HUES6 (cell line): ENCODE data around the gene DUXB.

Experiments
- H3K27ac ChIP-seq: 2 replicates; pipeline ENCODE4 v1.7.0; 2013; ENCODE audit warnings: low read depth, mild to moderate bottlenecking, low read length, inconsistent platforms
- H3K27me3 ChIP-seq: 2 replicates; pipeline ENCODE4 v1.6.1; 2013; ENCODE audit warnings: low read length; ENCODE audit not compliant: control insufficient read depth, insufficient read depth
- H3K36me3 ChIP-seq: 2 replicates; pipeline ENCODE4 v1.6.1; 2013; ENCODE audit warnings: low read length; ENCODE audit not compliant: control insufficient read depth, insufficient read depth
- H3K4me1 ChIP-seq: 2 replicates; pipeline ENCODE4 v1.6.1; 2013; ENCODE audit warnings: low read length; ENCODE audit not compliant: control insufficient read depth, insufficient read depth
- H3K4me3 ChIP-seq: 2 replicates; pipeline ENCODE4 v1.5.1; 2013; ENCODE audit warnings: low read depth, low read length
- H3K9ac ChIP-seq: one replicate; pipeline ENCODE4 v1.6.1; 2013; ENCODE audit warnings: mild to moderate bottlenecking, low read length
- H3K9me3 ChIP-seq: 2 replicates; pipeline ENCODE4 v1.6.1; 2013; ENCODE audit warnings: low read depth, low read length; ENCODE audit not compliant: control insufficient read depth, insufficient read depth

The DUXB gene, protein sequence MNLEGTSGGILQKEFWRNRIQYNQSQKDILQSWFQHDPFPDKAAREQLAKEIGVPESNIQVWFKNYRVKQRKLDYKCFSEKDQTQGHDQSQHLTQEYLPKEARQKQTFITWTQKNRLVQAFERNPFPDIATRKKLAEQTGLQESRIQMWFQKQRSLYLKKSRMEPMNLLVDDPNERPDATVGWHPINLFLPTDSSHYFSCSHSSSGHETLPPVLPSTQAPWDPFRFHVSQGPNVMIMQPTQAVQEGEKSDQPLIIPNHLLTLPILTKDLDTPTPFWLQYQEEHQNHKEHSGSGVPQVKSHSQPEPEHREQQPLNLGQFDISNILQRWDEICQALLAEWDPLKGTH

DNA sequence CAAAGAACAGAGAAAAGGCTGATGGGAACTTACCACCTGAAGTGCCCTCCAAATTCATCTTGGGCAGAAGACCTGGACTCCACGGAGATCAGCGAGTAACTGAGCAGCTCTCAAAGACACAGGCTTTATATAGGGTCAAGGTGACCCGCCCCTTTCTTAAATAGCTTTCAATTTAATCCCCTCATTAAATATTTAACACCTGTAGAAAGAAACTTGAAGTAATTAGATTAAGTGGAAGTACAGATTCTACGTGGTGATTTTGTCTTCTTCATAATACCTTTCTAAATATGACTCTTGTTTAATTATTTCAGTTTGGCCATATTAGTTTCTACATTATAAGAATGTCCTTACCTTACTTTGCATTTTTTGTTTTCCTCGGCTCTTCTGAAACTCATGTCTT is at the start of gene DUXB:
Gene DUXB, minus strand, starts transcription at position 101 of the 400 bp plus-strand sequence. Its CDS starts 43 bp downstream, at position 58.
- H3K27me3 ChIP-seq = no peaks in the 10 kb centered on the region
- H3K27ac ChIP-seq = no peak within 1 kb of the TSS
- no peaks in the 10 kb centered on the region for H3K36me3 ChIP-seq
- H3K4me1 ChIP-seq = no peaks in the 10 kb centered on the region
- no peak within 1 kb of the TSS for H3K4me3 ChIP-seq
- peaks cover 2% of the 10 kb centered on the region; the same call in 1 of the 2 replicates for H3K9me3 ChIP-seq
- H3K9ac ChIP-seq = no peak within 1 kb of the TSS

GRCh38 chr16:75750528-75750927 is 49.3 kb upstream of the DUXB start:
- no peaks in the 10 kb centered on the region for H3K36me3 ChIP-seq
- H3K4me3 ChIP-seq = no peak overlapping the region
- no peak overlapping the region for H3K9ac ChIP-seq
- H3K27me3 ChIP-seq = no peaks in the 10 kb centered on the region
- no peak overlapping the region for H3K27ac ChIP-seq
- H3K4me1 ChIP-seq = no peaks in the 10 kb centered on the region
- H3K9me3 ChIP-seq = peaks cover 11% of the 10 kb centered on the region; the same call in 1 of the 2 replicates

DNA sequence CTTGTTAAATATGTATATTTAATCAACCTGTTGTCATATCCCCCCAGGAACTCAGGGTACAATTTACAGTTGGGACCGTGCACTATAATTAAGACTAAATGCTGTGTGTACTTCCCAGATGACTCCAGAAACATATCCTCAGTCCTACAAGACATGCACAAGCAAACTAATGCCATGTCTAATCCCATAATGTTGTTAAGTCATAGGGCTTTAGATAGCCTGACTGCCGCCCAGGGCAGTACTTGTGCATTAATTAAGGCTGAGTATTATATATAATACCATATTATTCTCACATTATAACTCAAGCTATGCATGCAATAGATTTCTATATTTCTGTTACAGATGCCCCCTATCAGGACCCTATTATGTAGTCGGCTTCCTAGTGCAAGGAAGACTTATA is 45.1 kb upstream of the DUXB start:
- no peaks in the 10 kb centered on the region for H3K4me1 ChIP-seq
- H3K9me3 ChIP-seq = peaks cover 45% of the 10 kb centered on the region

DNA sequence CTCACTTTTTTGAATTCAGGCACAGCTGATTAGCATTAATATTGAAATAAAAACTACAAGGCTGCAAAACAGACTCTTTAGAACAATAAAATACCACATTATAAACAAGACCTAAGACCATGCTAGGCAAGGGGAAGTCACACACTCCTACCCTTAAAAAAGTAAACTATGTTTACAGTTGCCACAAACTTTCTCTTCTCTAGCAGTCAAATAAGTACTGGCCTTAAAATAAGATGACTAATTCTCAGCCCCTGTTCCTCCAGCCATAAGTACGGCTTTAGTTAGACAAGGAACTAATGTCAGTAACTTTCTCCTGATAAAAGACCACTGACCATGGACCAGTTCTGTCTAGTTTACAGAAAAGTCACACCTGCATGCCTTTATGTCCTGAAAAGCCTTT is 44.6 kb upstream of the DUXB start:
- Histone ChIP-seq H3K9ac (no peak overlapping the region), H3K4me3 (no peak overlapping the region), H3K36me3 (no peaks in the 10 kb centered on the region), H3K9me3 (peaks cover 48% of the 10 kb centered on the region), H3K27me3 (no peaks in the 10 kb centered on the region), H3K4me1 (no peaks in the 10 kb centered on the region), H3K27ac (no peak overlapping the region)

More for the DNA sequence above, 45.1 kb upstream of the DUXB start:
- Histone ChIP-seq H3K9ac (no peak overlapping the region), H3K27ac (no peak overlapping the region), H3K27me3 (no peaks in the 10 kb centered on the region), H3K36me3 (no peaks in the 10 kb centered on the region), H3K4me3 (no peak overlapping the region)

GRCh38 chr16:75745242-75745641 is 44.0 kb upstream of the DUXB start:
- Histone ChIP-seq H3K4me1 (no peaks in the 10 kb centered on the region), H3K9ac (no peak overlapping the region), H3K9me3 (peaks cover 53% of the 10 kb centered on the region), H3K27ac (no peak overlapping the region), H3K27me3 (no peaks in the 10 kb centered on the region), H3K36me3 (no peaks in the 10 kb centered on the region), H3K4me3 (no peak overlapping the region)

GRCh38 chr16:75742424-75743047 is 41.3 kb upstream of the DUXB start:
- Histone ChIP-seq H3K9ac (no peak overlapping the region), H3K36me3 (no peaks in the 10 kb centered on the region), H3K27me3 (no peaks in the 10 kb centered on the region), H3K4me1 (no peaks in the 10 kb centered on the region), H3K27ac (no peak overlapping the region), H3K4me3 (no peak overlapping the region), H3K9me3 (peaks cover 56% of the 10 kb centered on the region)

GRCh38 chr16:75733305-75734211 is 32.3 kb upstream of the DUXB start:
- no peaks in the 10 kb centered on the region for H3K27me3 ChIP-seq
- peak overlapping the region; percentile 7; the same call in 1 of the 2 replicates for H3K27ac ChIP-seq
- H3K4me3 ChIP-seq = peak overlapping the region; percentile 3; the same call in 1 of the 2 replicates

DNA sequence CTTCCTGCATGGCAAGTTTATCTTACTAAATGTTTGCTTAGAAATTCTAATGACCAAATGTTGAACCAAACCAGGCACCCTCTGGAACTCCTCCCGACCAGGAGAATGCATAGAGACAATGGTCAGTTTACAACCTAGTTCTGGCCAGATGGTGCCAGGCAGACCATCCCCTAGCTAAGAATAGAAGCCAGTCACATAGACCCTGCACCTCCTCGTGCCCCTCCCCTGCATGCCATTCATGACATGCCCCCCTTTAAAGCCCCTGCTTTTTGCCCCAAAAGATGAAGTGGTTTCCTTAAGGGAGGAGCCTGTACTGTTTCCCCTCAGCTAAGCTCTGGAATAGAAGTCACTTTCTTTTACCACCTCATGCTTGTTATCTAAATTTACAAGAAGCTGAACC is 31.6 kb upstream of the DUXB start:
- Histone ChIP-seq H3K27me3 (no peaks in the 10 kb centered on the region), H3K4me1 (no peaks in the 10 kb centered on the region; the same call in 1 of the 2 replicates), H3K9ac (peak overlapping the region; percentile 11), H3K9me3 (no peaks in the 10 kb centered on the region), H3K4me3 (no peak overlapping the region), H3K36me3 (no peaks in the 10 kb centered on the region), H3K27ac (peak overlapping the region; percentile 7; the same call in 1 of the 2 replicates)

More at GRCh38 chr16:75733305-75734211, 32.3 kb upstream of the DUXB start:
- Histone ChIP-seq H3K36me3 (no peaks in the 10 kb centered on the region), H3K9me3 (no peaks in the 10 kb centered on the region), H3K4me1 (no peaks in the 10 kb centered on the region; the same call in 1 of the 2 replicates), H3K9ac (peak overlapping the region; percentile 11)

GRCh38 chr16:75727221-75727620 is 26.0 kb upstream of the DUXB start:
- no peak overlapping the region for H3K27ac ChIP-seq
- H3K9me3 ChIP-seq = 0 out of 2 replicates have a peak, but pooled peaks cover 3% of the 10 kb centered on the region
- H3K27me3 ChIP-seq = no peaks in the 10 kb centered on the region
- H3K4me3 ChIP-seq = no peak overlapping the region
- no peaks in the 10 kb centered on the region for H3K4me1 ChIP-seq
- H3K36me3 ChIP-seq = no peaks in the 10 kb centered on the region
- H3K9ac ChIP-seq = no peak overlapping the region

GRCh38 chr16:75726390-75726789 is 25.1 kb upstream of the DUXB start, which contains the start of gene CPHXL:
CPHXL (minus strand) TSS chr16:75726490; CDS start chr16:75726442, 48 bp downstream.
- no peak within 1 kb of the TSS for H3K9ac ChIP-seq
- 0 out of 2 replicates have a peak, but pooled peaks cover 3% of the 10 kb centered on the region for H3K9me3 ChIP-seq
- no peaks in the 10 kb centered on the region for H3K36me3 ChIP-seq
- H3K27me3 ChIP-seq = no peaks in the 10 kb centered on the region
- no peak within 1 kb of the TSS for H3K4me3 ChIP-seq
- H3K4me1 ChIP-seq = no peaks in the 10 kb centered on the region
- H3K27ac ChIP-seq = no peak within 1 kb of the TSS
